NCI-H2171 treated with DMSO at 0.1 percent for 48 hours (cell line): ENCODE measurements around the gene KAZN.

ENCODE experiments used
- DNase-seq: peaks from one replicate; lab custom pipeline; 2025; lab: John Stamatoyannopoulos, UW

The KAZN gene

DNA sequence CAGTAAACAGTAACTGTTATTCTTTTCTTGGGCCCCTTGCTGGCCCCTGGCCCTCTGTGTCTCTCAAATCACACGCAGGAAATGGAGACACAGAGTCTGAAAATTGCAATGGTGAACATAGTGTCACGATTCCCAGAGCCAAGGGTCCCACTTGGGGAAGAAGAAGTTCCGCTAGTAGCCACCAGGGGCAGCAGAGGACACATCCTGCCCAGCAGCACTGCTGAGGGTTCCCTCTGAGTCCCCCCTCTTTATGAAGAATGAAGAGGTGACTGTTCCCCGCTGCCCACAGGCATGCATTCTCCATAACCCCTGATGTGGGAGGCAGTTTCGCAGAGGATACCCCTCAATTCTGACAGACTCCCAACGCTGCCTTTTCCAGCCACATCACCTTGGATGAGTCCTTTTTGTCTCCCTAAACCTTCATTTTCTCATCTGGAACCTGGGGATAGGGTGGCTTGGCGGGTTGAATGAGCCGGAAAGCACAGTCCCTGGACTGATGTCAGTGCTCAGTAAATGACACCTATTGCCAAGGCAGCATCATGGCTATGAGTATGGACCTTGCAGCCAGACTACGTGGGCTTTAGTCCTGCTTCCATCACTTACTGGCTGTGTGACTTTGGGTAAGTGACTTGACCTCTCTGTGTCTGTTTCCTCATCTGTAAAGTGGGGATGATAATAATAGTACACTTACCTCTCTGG is 317.0 kb downstream of the KAZN start:
- DNase-seq, result peak; percentile 59

DNA sequence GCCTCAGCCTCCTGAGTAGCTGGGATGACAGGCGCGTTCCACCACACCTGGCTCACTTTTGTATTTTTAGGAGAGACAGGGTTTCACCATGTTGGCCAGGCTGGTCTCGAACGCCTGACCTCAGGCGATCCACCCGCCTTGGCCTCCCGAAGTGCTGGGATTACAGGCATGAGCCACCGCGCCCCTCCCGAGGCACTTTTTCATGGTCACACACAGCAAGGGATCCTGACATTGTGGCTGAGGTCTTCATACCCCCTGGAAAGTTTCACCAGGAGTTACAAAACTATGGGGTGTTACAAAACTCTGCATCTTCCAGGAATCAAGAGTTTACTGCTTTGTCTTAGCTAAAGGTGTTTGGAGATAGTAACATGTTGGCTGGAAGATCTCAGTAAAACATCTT is 320.8 kb downstream of the KAZN start:
- no peak for DNase-seq

DNA sequence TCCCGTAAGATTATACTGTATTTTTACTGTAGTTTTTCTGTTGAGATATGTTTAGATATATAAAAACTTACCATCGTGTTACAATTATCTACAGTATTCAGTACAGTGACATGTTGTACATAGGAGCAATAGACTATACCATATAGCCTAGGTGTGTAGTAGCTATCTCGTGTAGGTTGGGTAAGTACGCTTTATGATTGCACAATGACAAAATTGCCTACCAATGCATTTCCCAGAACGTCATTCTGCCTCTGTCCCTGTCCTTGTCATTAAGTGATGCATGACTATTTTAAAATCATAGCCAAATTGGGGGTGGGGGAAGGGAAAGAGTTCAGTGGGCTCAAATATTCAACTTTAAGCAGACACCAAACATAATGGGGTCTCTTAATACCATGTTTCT is 321.3 kb downstream of the KAZN start:
- DNase-seq, result no peak

DNA sequence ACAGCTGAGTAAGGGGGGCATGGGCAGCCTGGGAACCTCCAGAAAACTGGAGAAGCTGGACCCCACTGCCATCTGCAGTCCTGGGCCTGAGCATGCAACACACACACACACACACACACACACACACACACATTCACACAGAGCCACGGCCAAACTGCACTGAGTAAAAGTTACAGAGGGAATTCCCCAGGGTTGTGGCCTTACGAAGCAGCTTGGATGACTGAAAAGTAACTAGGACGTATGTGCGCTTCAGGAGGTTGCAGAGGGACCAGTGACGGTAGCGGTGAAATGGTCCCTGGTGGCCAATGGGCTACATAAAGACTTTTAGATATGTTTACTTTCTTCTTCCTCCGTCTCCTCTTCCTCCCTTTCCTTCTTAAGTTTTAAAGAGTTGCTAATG is 322.6 kb downstream of the KAZN start:
- DNase-seq, result no peak

DNA sequence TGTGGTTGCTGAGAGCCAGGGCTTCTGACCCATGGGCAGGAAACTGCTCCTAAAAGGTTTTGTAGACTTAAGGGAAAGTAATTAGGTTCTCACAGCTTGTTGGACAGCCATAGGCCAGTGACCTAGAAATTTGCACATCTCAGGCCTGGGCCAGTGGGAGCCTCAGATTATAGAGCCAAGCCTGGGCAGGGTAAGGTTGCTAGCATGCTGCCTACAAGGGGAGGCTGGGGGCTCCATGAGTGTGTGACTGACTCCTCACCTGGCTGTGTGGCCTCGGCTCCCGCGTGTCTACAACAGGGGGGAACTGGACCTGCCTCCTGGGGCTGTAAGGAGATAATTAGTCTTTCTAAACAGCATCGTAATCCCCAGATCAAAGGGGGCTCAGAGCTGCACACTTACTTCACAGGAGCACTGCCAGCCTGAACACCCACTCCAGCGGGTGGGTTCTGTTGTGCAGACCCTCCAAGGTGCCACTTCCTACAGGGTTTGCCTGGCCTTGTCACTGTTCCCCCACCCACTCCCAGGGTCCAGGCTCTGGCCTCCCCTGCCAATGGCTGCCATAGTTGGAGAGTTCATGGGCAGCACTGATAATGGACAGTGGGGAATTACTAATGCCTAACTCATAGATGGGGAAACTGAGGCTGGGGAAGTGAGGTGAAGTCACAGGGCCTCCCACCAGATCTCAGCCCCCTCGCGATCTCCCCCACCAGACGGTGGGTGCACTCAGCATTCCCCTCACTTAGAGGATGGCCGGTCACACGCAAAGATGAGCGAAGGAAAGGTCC is 324.6 kb downstream of the KAZN start:
- no peak for DNase-seq

DNA sequence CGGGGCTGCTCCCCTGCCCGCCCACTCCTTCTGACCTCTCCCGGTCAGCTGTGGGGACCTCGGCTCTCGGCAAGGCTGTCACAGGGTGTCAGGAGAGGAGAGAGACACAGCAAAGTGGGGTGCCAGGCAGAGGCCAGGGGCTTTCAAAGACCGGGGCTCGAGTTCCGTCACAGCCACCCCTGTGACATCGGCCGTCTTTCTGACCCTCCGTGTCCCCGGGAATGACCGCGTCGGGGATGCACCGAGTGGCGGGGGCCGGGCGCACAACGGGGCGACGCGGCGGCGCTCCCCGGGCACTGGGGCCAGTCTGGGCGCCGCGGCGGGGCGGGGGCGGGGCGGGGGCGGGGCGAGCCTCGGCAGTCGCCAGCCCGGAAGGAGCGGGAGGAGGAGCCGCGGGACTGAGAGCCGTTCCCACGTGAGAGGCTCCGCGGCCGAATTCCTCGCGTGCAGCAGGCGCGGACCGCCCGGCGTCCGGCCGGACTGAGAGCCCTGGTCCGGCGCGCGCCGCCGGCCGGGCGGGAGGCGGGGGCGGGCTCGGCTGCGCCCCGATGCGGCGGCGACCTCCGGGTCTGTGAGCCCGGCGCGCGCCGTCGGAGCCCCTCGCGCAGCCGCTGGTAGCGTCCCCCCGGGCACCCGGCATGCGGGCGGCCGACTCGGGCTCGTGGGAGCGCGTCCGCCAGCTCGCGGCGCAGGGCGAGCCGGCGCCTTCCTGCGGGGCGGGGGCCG is 325.4 kb downstream of the KAZN start:
- DNase-seq, result peak; percentile 35

DNA sequence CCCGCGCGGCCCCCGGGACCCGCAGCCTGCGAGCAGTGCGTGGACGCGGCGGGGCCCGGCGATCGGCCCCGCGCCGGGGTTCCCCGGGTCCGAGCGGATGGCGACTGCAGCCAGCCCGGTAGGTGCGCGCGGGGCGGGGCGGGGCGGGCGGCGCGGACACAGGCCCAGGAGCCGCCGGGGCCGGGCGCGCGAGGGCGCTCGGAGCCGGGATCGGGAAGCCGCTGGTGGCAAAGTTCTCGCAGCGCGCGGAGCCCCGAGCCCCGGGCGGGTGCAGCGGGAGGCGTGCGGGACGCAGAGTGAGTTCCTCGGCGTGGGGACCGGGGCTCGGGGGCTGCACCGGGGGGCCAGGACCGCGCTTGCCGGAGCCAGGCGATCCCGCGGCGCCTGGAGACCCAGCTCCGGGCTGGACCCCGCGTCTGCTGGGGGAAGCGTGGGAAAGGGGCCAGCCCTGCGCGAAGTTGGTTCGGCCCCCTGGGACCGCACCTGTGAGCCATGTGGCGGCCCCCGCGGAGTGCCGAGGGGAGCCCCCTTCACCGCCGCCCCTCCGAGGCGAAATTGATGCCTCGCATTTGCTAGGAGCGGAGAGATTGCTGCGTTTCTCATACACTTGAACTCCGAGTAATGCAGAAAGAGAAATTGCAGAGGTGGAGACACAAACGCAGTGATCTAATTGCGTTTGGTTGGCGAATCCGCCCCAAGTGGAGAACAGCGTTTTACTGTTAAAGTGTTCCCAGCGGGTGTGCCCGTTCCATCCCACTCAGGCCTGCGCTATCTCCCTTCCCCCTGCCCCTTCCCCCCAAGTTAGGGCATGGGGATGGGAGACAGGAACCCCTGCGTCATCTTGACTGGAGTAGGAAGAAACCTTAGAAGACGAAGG is 326.2 kb downstream of the KAZN start:
- DNase-seq, result peak; percentile 33

DNA sequence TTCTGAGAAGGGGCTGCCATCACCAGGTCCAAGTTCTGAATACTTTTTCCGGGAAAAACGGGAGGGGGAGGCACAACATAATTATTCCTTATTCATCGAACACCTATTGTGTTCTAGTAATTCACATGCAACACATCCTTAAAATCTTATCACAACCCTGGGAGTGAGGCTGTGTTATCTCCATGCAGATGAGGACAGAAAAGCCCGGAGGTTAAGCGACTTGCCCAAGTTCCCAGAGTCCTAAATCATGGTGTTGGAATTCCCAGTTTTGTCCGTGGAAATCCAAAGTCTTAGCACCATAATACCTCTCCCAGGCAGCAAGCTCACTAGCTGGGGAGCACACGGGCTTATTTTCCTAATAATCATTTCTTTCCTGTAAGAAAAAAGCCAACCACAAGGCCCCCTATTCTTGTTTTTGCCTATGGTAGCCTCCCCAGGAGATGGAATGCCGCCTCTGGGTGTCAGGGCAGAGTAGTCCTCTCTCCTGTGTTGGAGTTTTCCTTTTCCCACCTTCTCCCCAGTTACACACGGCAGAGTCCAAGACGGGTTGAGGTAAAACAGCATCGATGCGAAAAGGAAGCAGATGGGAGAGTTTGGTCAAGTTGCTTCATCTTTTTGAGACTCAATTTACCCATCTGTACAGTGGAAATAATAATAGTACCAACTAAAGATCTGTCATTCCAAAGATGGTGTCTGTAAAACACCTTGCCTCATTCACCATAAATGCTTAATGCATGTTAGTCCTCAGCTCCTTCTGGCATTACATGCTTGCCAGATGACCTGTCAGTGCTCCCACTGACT is 327.1 kb downstream of the KAZN start:
- no peak for DNase-seq

DNA sequence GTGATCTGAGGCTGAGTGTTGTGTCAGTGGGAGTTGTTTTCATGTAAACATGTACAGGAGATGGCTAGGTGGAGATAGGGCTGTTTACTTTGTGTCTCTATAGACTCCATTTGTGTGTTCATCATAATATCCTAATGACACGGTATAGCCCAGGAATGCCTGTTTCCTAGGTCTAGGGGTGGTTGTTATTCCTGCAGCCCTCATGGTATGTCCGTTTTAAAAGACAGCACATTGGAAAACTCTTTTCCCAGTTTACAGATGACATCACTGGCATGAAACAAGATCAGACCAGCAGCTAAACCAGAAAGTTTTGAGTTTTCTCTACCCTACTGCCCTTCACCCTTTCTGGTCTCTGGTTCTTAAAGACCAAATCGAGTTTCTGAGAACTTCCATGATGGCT is 327.7 kb downstream of the KAZN start:
- DNase-seq, result no peak

DNA sequence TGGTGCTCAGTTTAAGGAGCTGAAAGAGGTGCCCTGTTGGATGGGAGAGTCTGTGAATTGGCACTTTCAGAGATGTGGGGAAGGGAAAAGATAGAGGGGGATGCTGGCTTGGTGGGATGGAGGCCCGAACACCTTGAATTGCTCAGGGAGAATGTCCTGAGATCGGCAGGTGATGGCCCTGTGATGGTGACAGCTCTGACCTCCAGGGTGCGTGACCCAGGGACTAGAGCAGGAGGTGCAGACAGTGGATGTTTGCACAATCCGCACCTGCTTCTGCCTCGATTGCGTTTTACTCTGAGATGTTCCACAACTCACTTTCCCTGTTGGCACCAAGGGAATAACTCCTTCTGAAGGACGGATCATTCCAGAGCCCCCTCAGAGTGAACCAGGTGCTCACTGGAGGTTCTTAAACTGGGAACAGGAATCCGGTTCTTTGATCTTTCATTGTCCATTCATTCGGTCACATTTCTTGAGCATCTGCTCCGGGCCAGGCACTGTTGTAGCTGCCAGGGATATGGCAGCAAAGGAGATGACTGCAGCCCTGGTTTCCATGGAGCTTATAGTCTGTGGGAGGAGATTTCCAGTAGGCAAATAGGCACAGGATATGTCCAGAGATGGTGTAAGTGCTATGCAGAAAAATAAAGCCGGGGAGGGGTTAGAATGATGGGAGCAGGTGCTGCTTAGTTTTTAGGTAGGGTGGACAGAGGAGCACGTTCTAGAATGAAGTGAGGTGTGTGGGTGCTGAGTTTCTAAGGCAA is 328.5 kb downstream of the KAZN start:
- no peak for DNase-seq

DNA sequence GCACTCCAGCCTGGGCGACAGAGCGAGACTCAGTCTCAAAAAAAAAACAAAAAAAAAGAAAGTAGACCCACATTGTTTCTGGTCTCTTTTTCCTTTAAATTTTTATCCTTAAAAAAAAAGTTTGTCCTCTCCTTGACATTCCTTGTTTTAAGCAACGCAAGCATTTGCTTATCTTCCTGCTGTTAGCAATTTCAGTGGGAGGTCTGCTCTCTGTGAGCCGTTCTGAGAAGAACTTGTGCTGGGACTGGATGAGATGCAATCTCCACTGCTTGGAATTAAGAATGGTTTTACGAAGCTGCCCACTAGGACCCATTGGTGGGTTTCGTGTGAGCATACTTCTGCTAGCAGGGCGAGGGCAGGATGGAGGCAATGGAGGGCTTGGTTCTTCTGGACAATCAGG is 329.9 kb downstream of the KAZN start:
- no peak for DNase-seq

DNA sequence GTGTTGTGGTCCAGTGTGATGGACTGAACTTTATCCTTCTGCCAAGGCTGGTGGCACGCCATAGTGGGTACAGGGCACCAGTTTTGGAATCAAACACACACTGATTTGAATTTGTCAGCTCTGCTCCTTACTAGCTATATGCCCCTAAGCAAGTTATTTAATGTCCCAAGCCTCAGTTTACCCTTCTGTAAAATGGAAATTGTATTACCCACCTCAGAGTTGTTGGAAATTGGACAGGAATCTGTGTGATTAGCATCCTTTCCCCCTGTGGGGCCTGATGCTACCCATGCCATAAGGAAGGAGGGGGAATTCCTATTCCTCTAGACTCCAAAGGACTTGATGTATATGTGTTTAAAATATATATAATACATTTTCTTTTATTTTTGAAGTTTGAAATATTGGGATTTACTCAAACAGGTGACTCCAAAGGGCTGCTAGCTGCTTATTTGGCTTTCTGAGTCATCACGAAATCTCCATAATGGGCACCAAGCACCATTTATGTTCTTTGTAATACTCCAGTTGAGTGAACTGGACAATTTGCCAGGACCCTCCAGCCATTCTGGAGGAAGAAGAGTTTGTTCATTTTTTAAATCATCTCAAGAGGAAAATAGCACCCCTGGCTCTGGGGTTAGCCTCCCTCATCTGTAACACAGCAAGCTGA is 330.5 kb downstream of the KAZN start:
- DNase-seq, result no peak

DNA sequence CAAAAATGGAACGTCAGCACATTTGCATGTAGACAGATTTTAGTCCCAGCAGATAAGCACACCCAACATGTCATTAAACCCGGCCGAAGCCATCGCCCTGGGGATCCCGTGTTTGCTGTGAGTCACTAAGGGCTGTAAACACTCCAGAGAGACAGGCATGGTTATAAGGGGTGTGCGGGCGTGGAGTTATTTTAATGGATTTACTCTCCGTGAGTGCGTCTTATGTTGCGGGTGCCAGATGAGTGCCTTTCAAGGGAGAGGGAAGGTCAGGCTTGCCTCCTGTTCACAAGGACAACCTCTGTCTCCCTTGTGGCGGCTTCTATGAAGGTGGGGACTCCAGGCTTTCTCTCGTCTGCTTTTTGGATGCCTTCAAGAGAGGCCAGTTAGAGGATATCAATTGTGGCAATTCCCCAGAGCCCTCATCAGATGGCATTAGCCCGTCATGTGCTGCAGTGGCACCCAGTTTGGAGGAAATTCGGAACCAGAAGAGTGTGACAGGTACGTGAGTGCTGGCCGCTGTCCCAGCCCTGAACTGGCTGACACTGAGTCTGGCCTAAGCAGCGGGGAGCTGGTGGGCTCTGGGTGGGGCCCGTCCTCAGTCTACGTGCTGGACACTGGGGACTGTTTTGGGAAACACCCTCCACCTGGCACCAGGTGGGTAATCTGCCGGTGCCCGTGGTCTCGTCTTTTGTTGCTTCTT is 331.2 kb downstream of the KAZN start:
- DNase-seq, result peak; percentile 79

DNA sequence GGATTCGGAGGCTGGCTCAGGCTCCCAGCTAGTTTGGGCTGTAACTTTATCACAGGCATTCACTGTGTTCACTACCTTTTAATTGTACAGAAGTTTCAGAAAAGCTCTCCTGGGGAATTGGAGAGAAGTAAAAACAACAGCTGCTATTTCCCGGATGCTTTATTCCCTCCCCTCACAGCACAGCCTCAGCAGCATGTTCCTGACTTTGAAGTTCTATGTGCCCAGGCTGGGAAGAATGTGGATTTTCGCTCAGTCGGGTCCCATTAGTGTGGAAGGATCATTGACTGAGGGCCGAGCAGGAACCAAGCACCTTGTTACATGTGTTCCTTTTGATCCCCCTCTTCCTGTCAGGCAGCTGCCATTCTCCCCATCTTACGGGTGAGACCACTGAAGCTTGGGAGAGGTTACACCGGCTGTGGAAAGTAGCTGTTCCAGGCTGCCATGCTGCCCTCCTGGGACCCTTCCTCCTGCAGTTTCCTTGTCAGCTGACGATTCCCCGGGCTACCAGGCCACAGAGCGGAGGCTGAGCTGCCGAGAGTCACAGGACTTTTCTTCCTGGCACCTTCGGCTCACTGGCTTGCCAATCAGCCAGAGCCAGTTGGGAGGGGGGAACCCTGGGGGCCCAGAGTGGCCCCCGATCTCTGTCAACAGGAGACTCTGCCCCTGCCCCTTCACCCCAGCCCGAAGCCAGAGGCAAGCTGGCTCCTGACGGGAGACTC is 331.9 kb downstream of the KAZN start:
- DNase-seq, result peak; percentile 88

DNA sequence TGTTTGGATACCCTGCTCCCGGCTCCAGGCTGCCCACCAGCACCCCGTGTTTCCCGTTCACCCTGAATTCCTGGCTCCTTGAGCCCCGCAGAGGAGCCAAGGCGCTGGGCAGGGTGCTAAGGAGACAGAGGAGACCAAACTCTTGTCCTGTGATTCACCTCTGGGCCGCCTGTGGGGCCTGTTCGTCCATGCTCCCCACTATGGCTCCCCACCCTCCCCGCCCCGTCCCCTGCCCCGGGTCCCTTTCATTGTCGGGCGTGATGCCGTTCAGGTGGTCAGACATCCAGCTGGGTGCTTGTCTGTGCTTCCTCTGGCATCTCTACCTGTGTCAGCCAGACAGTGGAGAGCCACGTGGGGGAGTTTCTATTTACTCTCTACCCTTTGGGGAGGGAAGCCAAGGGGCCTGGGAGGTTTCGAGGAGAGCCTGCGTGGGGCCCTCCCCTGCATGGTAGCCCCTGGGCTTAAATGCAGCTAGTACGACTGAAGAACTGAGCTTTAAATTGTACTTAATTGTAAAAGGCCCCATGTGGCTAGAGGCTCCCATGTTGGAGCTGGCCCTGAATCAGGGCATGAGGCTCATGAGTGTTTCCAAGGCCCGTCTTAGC is 333.7 kb downstream of the KAZN start:
- no peak for DNase-seq

DNA sequence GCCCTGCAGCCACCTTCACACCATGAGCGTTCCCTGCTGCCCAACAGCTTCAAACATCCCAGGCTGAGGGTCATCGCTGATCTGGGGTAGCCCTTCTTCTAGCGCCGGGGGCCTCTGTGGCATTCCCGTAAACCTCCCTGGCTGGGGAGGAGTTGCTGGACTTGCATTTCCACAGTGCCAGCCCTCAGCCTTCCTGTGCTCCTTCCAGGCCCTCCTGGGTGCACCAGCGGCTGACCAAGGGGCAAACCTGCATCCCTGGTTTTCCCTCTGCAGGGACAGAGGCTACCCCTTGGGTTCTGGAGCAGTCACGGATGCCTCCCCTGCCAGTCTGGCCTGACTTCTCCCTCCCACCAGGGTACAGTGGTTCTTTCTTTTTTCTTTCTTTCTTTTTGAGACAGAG is 336.4 kb downstream of the KAZN start:
- DNase-seq, result no peak

DNA sequence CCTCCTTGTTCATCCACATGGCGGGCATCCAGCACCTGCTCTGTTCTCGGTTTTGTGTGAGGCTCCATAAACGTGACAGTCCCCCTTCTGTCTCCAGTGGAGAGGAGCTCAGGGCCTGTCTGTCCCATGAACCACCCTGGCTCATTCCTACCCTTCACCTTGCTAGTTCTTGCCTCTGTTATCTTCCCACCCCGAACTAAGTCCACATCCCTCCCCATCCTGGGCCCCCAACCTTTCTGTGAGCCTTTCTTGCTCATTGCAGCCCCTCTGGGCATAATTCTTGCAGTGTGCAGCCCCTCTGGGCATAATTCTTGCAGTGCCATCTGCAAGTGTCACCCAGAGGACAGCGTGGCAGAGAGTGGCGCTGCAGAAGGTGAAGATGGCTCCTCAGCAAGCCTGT is 338.3 kb downstream of the KAZN start:
- no peak for DNase-seq

DNA sequence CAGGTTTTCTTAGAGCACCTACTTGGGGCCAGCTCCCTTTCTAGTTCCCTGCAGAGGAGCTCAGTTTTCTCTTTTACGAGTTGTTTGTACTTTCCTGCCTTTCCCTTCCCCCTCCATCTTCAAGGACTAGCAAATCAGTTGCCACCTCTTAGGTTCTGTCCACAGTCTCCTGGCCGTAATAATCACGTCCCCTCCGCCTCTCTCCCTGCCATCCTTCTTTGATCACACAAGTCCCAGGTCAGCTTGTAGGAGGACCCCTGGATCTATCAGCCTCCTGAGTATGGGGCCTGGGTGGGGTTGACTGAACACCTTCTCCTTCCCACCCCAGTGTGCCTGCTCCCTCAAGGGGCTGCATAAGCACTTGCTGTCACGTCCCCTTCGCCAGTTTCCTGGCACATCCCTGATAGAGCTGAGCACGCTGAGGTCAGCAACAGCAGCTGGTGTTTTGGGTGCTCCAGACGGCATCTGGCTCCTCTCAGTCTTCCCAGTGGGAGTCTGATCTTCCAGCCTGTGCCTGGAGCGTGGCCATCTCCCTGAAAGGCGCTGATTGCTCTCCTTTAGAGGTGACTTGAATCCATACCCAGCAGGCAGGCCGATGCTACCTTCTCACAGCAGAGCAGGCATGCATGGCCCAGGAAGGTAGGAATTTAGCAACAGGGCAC is 338.9 kb downstream of the KAZN start:
- peak; percentile 94 for DNase-seq
